HG02884 (cell line): ENCODE measurements around the gene SHISAL1.

Experiments used
- ATAC-seq: cut with Tn5 transposase; IDR thresholded peaks from one replicate; pipeline ENCODE4 v1.9.1; 2021; ENCODE audit warnings: mild to moderate bottlenecking, moderate library complexity; ENCODE audit not compliant: unreplicated experiment

The SHISAL1 gene

GRCh38 chr22:44312766-44313165 lies at the start of gene SHISAL1:
TSS of gene SHISAL1 (minus strand) at chr22:44312951. CDS start at chr22:44300945, 12,006 bp downstream.
- no peak for ATAC-seq

GRCh38 chr22:44361391-44362126 lies 48.8 kb upstream of the SHISAL1 start:
- ATAC-seq, result no peak

- ATAC-seq, result no peak
Observed at GRCh38 chr22:44360668-44361381, 48.1 kb upstream of the SHISAL1 start.

- no peak for ATAC-seq
Observed at GRCh38 chr22:44360306-44360667, 47.5 kb upstream of the SHISAL1 start.

- no peak for ATAC-seq
Observed at GRCh38 chr22:44359496-44360110, 46.9 kb upstream of the SHISAL1 start.

GRCh38 chr22:44358709-44359440 lies 46.1 kb upstream of the SHISAL1 start:
- ATAC-seq, result no peak

- ATAC-seq, result no peak
Observed at GRCh38 chr22:44357966-44358465, 45.3 kb upstream of the SHISAL1 start.

- no peak for ATAC-seq
Observed at GRCh38 chr22:44357296-44357965, 44.7 kb upstream of the SHISAL1 start.

GRCh38 chr22:44355716-44356070 lies 42.9 kb upstream of the SHISAL1 start:
- no peak for ATAC-seq

- no peak for ATAC-seq
Observed at GRCh38 chr22:44354288-44354687, 41.5 kb upstream of the SHISAL1 start.

GRCh38 chr22:44353041-44353440 lies 40.3 kb upstream of the SHISAL1 start:
- ATAC-seq, result no peak

GRCh38 chr22:44352378-44353035 lies 39.8 kb upstream of the SHISAL1 start:
- ATAC-seq, result no peak

- no peak for ATAC-seq
Observed at GRCh38 chr22:44351685-44352377, 39.1 kb upstream of the SHISAL1 start.

- no peak for ATAC-seq
Observed at GRCh38 chr22:44351037-44351436, 38.3 kb upstream of the SHISAL1 start.

- no peak for ATAC-seq
Observed at GRCh38 chr22:44349594-44349993, 36.8 kb upstream of the SHISAL1 start.

GRCh38 chr22:44348971-44349560 lies 36.3 kb upstream of the SHISAL1 start:
- ATAC-seq, result no peak

- no peak for ATAC-seq
Observed at GRCh38 chr22:44347549-44347948, 34.8 kb upstream of the SHISAL1 start.

GRCh38 chr22:44347080-44347479 lies 34.3 kb upstream of the SHISAL1 start:
- no peak for ATAC-seq

- no peak for ATAC-seq
Observed at GRCh38 chr22:44345872-44346271, 33.1 kb upstream of the SHISAL1 start.
